Subcutaneous adipose tissue (tissue), 4 donors: ENCODE results near the gene PLA2G4D. TPM values are rescaled to one million over a fixed set of nuclear protein-coding genes. Genes with fewer than 3 reads are reported as not detected.

Experiments
- CTCF ChIP-seq: fragments of 450-650 bp; IDR thresholded peaks from one replicate; pipeline ENCODE4 v1.5.1; 2016; ENCODE audit warnings: low read depth, mild to moderate bottlenecking, control low read depth, antibody characterized with exemption, moderate library complexity
- total RNA-seq, 4 donors: library from RNA; depleted of rRNA; stranded (reverse); fragments of >200 nt; gene quantifications; one replicate each; pipeline ENCODE4 v1.1.0, GENCODE V29; 2016

The PLA2G4D gene
- total RNA-seq, 4 donors from 2014 or later: 0.57 TPM; not detected in 3

GRCh38 chr15:42077689-42078088, 16.7 kb downstream of the PLA2G4D start:
- TF ChIP-seq CTCF: no peak

- no peak for TF ChIP-seq CTCF
Measured at GRCh38 chr15:42073418-42073817, 20.9 kb downstream of the PLA2G4D start.

GRCh38 chr15:42072141-42072685, 22.1 kb downstream of the PLA2G4D start:
- TF ChIP-seq CTCF: no peak

- no peak for TF ChIP-seq CTCF
Measured at GRCh38 chr15:42071717-42072116, 22.6 kb downstream of the PLA2G4D start.

GRCh38 chr15:42070976-42071350, 23.4 kb downstream of the PLA2G4D start:
- no peak for TF ChIP-seq CTCF

- no peak for TF ChIP-seq CTCF
Measured at GRCh38 chr15:42070279-42070975, 23.9 kb downstream of the PLA2G4D start.

GRCh38 chr15:42069496-42070278, 24.7 kb downstream of the PLA2G4D start:
- TF ChIP-seq CTCF: no peak
